GM20000 (cell line): Measurements from ENCODE around the gene TMEM88.

ENCODE experiments used
- DNase-seq: peaks from one replicate; pipeline ENCODE4 v3.0.0; 2012; ENCODE audit warnings: low spot score
- CTCF ChIP-seq: IDR thresholded peaks from 2 replicates; pipeline ENCODE4 v1.5.1; 2012; ENCODE audit warnings: mild to moderate bottlenecking, control low read depth; ENCODE audit errors: extremely low read depth, missing control alignments

Gene TMEM88

GRCh38 chr17:7846765-7847661 lies 7.9 kb upstream of the TMEM88 start:
- no peak for DNase-seq
- no peak for TF ChIP-seq CTCF

- no peak for TF ChIP-seq CTCF
- DNase-seq: no peak
These were observed 6.7 kb upstream of the TMEM88 start for GRCh38 chr17:7848131-7848579.

GRCh38 chr17:7848739-7849129 lies 6.1 kb upstream of the TMEM88 start:
- DNase-seq: no peak
- TF ChIP-seq CTCF: no peak

GRCh38 chr17:7849130-7849750 lies 5.6 kb upstream of the TMEM88 start:
- TF ChIP-seq CTCF: no peak
- no peak for DNase-seq

GRCh38 chr17:7849751-7850504 lies 4.9 kb upstream of the TMEM88 start:
- DNase-seq: no peak
- TF ChIP-seq CTCF: no peak

- TF ChIP-seq CTCF: no peak
- no peak for DNase-seq
These were observed 4.0 kb upstream of the TMEM88 start for GRCh38 chr17:7850701-7851437.
